ENCODE measurements around the gene LAMB2.

DNA sequence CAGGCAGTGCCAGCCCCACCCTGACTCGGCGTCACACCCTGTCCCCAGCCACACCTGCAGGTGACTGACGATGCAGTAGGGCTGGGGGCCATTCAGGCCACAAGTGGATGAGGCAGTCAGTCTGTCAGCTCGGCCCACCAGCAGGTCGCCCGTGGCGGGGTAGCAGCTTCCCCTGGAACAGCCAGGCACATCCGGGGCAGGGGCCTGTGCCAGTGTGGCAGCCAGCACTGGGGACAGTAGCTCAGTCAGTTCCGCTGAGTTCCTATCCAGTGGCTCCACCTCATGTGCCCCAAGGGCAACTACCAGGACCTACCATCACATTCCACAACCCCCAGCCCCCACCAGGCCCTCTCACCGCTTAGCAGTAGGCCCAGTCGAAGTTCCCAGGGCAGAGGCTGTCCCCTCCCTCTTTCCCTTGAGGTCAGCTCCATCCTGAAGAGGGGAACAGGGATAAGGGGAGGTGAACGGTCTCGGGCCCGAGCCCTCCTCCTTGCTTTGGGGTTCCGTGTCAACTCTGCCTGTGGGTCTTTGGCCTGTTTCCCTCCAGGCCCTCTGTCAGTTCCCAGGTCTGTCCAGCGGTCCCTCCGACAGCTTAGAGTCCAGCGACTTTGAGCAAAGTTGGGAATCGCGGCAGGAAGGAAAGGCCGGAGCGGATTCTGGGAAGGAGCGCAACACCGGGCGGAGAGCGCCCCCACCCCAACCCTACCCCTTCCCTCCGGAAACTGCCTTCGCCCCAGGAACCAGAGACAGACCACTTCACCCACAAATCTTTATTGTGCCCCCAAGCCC lies at the start of gene LAMB2:
- TF ChIP-seq POLR2AphosphoS5 (IDR thresholded peaks at IDR 0.05; ENCODE audit: borderline replicate concordance, low read depth, low read length), result peak; percentile 62; the same call in 1 of the 2 replicates
- no peak for TF ChIP-seq EZH2 (IDR thresholded peaks at IDR 0.05)
- TF ChIP-seq FOXP2 (optimal IDR thresholded peaks at IDR 0.05; ENCODE audit: control extremely low read depth, extremely low read length, insufficient read depth), result no peak

All from SK-N-MC (cell line).